PC-9 (cell line): ENCODE measurements around the gene FBXL15. TPM values are rescaled to one million over a fixed set of nuclear protein-coding genes. Genes with fewer than 3 reads are reported as not detected.

Experiments used
- BruUV-seq: library from RNA; stranded (reverse); fragments of 400-500 nt; replicated peaks from 2 replicates; lab custom pipeline; 2021; lab: Mats Ljungman, UMichigan
- CTCF ChIA-PET: fragments of 300-600 bp; sonication (Branson Sonifier 250); formaldehyde crosslinking; loops from one replicate; lab custom pipeline; 2022; ENCODE audit warnings: antibody characterized with exemption; lab: Charles Lee
- POLR2A ChIA-PET: fragments of 300-600 bp; sonication (Branson Sonifier 250); formaldehyde crosslinking; loops from one replicate; lab custom pipeline; 2022; ENCODE audit warnings: antibody characterized with exemption; ENCODE audit not compliant: unreplicated experiment; lab: Charles Lee
- DNase-seq, 2 experiments: peaks; one replicate each; pipeline versions ENCODE4 v3.0.0 to v3.0.0-alpha.2; 2015 to 2022; ENCODE audit warnings: mixed read lengths in 1 of 2
- H2AFZ ChIP-seq: fragments of 200-600 bp; sonication (generic); 2 replicates; pipeline ENCODE4 v1.8.1; 2017; ENCODE audit warnings: antibody characterized with exemption
- H3F3A ChIP-seq: fragments of 200-600 bp; sonication (generic); 2 replicates; pipeline ENCODE4 v1.8.1; 2017; ENCODE audit warnings: antibody characterized with exemption, mild to moderate bottlenecking, low read depth; ENCODE audit not compliant: insufficient read depth
- H3K27ac ChIP-seq: fragments of 200-600 bp; sonication (generic); 2 replicates; pipeline ENCODE4 v1.6.1; 2016; ENCODE audit warnings: mixed run types
- H3K27me3 ChIP-seq: fragments of 200-600 bp; sonication (generic); 2 replicates; pipeline ENCODE4 v1.6.1; 2016; ENCODE audit warnings: low read depth, mixed run types; ENCODE audit not compliant: insufficient read depth
- H3K36me3 ChIP-seq: fragments of 200-600 bp; sonication (generic); 2 replicates; pipeline ENCODE4 v1.6.1; 2016; ENCODE audit warnings: low read depth, mixed run types
- H3K4me1 ChIP-seq: fragments of 200-600 bp; sonication (generic); replicated peaks from 2 replicates; pipeline ENCODE4 v1.6.1; 2016; ENCODE audit warnings: mixed run types; ENCODE audit not compliant: insufficient read depth
- H3K4me2 ChIP-seq: fragments of 200-600 bp; sonication (generic); 2 replicates; pipeline ENCODE4 v1.6.1; 2017; ENCODE audit warnings: mixed run types
- H3K4me3 ChIP-seq: fragments of 200-600 bp; sonication (generic); 2 replicates; pipeline ENCODE4 v1.6.1; 2016; ENCODE audit warnings: mixed run types
- H3K79me2 ChIP-seq: fragments of 200-600 bp; sonication (generic); 2 replicates; pipeline ENCODE4 v1.6.1; 2017; ENCODE audit warnings: low read depth, mixed run types
- H3K9me2 ChIP-seq: fragments of 200-600 bp; sonication (generic); 2 replicates; pipeline ENCODE4 v1.8.1; 2017; ENCODE audit warnings: mild to moderate bottlenecking; ENCODE audit not compliant: insufficient read depth
- H3K9me3 ChIP-seq: fragments of 200-600 bp; sonication (generic); 2 replicates; pipeline ENCODE4 v1.8.1; 2016; ENCODE audit warnings: low read depth; ENCODE audit not compliant: insufficient read depth
- H4K20me1 ChIP-seq: fragments of 200-600 bp; sonication (generic); 2 replicates; pipeline ENCODE4 v1.8.1; 2017; ENCODE audit not compliant: insufficient read depth
- EZH2 ChIP-seq: fragments of 200-600 bp; sonication (generic); IDR thresholded peaks from 2 replicates; pipeline ENCODE4 v1.8.0; 2017; ENCODE audit warnings: antibody characterized with exemption, low read depth
- intact Hi-C: fragments of 100-400 bp; cut with micrococcal nuclease; formaldehyde crosslinking; loops from one replicate; pipeline ENCODE4 v1.10.0; 2022; ENCODE audit not compliant: unreplicated experiment
- total RNA-seq: library from RNA; stranded (reverse); gene quantifications from 2 replicates; pipeline ENCODE4 v1.2.3, GENCODE V29; 2021
- TF ChIP-seq, protein P1 (sequence below): fragments of 200-600 bp; sonication (generic); conservative IDR thresholded peaks from 2 replicates; pipeline ENCODE4 v1.6.1; 2017; ENCODE audit warnings: mixed run types, antibody characterized with exemption, mild to moderate bottlenecking, moderate library complexity

FBXL15 gene
- total RNA-seq, 1 experiment from 2014 or later: 6.2 TPM

DNA sequence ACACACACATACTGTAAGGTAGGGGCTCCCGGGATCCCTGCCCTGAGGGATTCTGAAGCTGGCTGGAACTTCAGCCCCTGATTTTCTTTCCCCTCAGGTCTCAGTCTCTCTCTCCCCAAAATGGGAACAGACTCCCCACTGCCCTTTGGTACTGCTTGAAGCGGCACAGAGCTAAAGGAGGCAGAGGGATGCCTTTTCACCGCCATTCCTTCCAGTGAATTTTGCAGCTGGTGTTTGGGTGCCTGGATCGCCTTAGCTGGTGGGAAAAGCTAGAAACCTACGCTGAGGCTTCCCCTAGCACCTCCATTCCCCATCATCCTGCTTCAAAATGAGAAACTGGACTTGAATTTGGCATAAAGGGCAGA lies 14.5 kb downstream of the FBXL15 start:
- Histone ChIP-seq H3K9me2 (no peaks in the 10 kb centered on the region), H3K79me2 (peaks cover 6% of the 10 kb centered on the region; the same call in 1 of the 2 replicates), H2AFZ (no peak overlapping the region), H3K4me1 (no peaks in the 10 kb centered on the region), H3K9me3 (no peaks in the 10 kb centered on the region), H3K27me3 (no peaks in the 10 kb centered on the region), H3F3A (no peaks in the 10 kb centered on the region), H3K4me2 (no peak overlapping the region), H3K36me3 (no peaks in the 10 kb centered on the region), H3K27ac (no peak overlapping the region), H4K20me1 (no peaks in the 10 kb centered on the region), H3K4me3 (no peak overlapping the region)
- no peak for DNase-seq
- intact Hi-C loops: no loop called here
- no peak for TF ChIP-seq EZH2
- TF ChIP-seq, protein P1, sequence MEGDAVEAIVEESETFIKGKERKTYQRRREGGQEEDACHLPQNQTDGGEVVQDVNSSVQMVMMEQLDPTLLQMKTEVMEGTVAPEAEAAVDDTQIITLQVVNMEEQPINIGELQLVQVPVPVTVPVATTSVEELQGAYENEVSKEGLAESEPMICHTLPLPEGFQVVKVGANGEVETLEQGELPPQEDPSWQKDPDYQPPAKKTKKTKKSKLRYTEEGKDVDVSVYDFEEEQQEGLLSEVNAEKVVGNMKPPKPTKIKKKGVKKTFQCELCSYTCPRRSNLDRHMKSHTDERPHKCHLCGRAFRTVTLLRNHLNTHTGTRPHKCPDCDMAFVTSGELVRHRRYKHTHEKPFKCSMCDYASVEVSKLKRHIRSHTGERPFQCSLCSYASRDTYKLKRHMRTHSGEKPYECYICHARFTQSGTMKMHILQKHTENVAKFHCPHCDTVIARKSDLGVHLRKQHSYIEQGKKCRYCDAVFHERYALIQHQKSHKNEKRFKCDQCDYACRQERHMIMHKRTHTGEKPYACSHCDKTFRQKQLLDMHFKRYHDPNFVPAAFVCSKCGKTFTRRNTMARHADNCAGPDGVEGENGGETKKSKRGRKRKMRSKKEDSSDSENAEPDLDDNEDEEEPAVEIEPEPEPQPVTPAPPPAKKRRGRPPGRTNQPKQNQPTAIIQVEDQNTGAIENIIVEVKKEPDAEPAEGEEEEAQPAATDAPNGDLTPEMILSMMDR: no peak
- POLR2A ChIA-PET: no interaction called here
- CTCF ChIA-PET: no interaction called here
- no TSS peak for BruUV-seq

DNA sequence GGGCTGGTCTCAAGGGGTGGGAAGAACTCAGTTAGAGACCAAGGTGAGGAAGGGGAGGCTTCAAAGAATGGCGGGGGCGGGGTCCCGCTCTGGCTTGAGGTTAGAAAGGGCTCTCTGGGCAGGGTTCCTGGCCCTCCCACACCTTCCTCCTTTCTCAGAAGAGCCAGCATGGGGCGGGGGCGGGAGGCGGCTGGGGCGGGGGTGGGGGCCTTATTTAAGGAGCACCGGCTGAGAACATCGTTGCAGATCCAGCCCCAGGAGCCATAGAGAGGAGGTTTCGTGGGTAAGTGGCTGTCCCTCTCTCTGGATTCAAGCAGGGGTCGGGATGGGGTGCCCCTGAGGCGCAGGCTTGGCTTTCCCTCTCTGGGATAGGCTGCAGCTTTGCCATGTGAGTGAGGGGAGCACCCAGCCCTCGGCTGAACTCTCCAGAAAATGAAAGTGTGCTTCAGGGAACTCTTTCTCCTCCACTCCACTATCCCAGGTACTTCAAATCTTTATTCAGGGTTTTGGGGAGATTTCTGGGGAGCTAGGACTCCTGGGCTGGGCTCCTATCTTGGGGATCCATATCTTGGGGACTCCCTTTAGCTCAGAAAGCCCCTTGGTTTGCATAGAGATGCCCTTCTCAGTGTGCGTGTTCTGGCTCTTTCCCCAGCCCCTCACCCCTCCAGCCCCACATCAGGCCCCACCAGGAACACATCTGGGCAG lies 15.0 kb downstream of the FBXL15 start:
- no peak overlapping the region for H2AFZ ChIP-seq
- H3K4me1 ChIP-seq: no peaks in the 10 kb centered on the region
- no peak for DNase-seq
- H3K4me2 ChIP-seq: no peak overlapping the region
- no peaks in the 10 kb centered on the region for H3K27me3 ChIP-seq
- H3K36me3 ChIP-seq: no peaks in the 10 kb centered on the region
- peaks cover 6% of the 10 kb centered on the region; the same call in 1 of the 2 replicates for H3K79me2 ChIP-seq
- no TSS peak for BruUV-seq
- no peaks in the 10 kb centered on the region for H3F3A ChIP-seq
- TF ChIP-seq, protein P1: no peak
- no peak for TF ChIP-seq EZH2
- no peaks in the 10 kb centered on the region for H3K9me2 ChIP-seq
- no peaks in the 10 kb centered on the region for H4K20me1 ChIP-seq
- H3K4me3 ChIP-seq: no peak overlapping the region
- ChIA-PET POLR2A (no interaction called here), CTCF (no interaction called here)
- H3K9me3 ChIP-seq: no peaks in the 10 kb centered on the region
- H3K27ac ChIP-seq: no peak overlapping the region
- intact Hi-C loops: no loop called here

DNA sequence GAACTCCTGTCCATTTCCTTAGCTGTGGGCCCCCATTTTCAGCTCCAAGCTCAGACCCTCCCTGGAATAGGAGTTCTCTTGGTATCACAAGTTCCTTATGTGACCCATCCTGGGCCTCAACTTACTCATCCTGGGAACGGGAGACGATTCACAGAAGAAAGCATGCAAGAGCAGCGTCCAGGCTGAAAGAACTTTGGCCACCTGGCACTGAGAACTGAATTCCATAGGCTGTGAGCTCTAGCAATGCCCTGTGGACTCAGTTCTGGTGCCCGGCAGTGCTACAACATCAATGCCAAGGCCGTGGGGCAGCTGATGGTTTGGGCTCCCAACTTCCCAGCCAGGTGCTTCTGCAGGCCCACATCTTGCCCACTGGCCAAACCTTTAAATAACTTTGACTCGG lies 15.7 kb downstream of the FBXL15 start:
- Histone ChIP-seq H3K79me2 (peaks cover 6% of the 10 kb centered on the region; the same call in 1 of the 2 replicates), H2AFZ (no peak overlapping the region), H3F3A (no peaks in the 10 kb centered on the region), H3K27ac (no peak overlapping the region), H3K9me3 (no peaks in the 10 kb centered on the region), H4K20me1 (no peaks in the 10 kb centered on the region), H3K27me3 (no peaks in the 10 kb centered on the region), H3K4me2 (no peak overlapping the region), H3K4me1 (no peaks in the 10 kb centered on the region), H3K36me3 (no peaks in the 10 kb centered on the region), H3K4me3 (no peak overlapping the region), H3K9me2 (no peaks in the 10 kb centered on the region)
- DNase-seq: no peak
- intact Hi-C loops: no loop called here
- ChIA-PET POLR2A (no interaction called here), CTCF (no interaction called here)
- no TSS peak for BruUV-seq
- TF ChIP-seq, protein P1: no peak
- no peak for TF ChIP-seq EZH2
